ENCODE measurements around the gene BCL10. TPM values are rescaled to one million over a fixed set of nuclear protein-coding genes. Genes with fewer than 3 reads are reported as not detected.
"Not testable (repeated sequence)": the region's sequence is repeated elsewhere in the genome, so short reads cannot be mapped to it uniquely, and the experiment has no call there.

The BCL10 gene
- total and polyA plus RNA-seq, 8 donors, result 25.0 to 33.5 (median 30.8) TPM

DNA sequence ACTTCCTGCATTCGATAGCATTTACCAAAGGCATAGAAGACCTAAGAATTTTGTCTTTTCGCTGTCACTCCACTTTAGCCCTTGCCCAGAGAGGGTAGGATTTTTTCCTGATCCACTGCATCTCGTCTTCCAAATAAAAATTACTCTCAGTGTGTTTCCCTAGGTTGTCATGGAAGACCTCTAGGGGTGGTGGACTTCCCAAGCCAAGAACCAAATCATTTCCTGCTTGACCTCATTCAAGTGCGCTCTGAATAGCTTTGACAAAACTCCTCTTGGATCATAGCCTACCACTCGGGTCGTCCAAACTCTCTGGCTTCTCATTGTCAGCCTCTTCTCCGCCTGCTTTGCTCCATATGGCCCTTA lies 16.5 kb downstream of the BCL10 start:
- peak overlapping the region; percentile 83 to 86 for H3K27ac ChIP-seq
- peak overlapping the region; percentile 86 to 94 for H3K4me3 ChIP-seq
- intact Hi-C loops (cut with DNase I), result no loop called here
- DNase-seq, result peak in 2 of 4 donors; percentile 86 to 93
- ATAC-seq, result peak; percentile 57
- H3K9me3 ChIP-seq, result no peaks in the 10 kb centered on the region
- H3K4me1 ChIP-seq, result peaks cover 14 to 35% of the 10 kb centered on the region in 2 donors
- H3K27me3 ChIP-seq, result no peaks in the 10 kb centered on the region
- peaks cover 0 to 42% of the 10 kb centered on the region in 2 donors for H3K36me3 ChIP-seq
- TF ChIP-seq CTCF (IDR thresholded peaks at IDR 0.05), result no peak

DNA sequence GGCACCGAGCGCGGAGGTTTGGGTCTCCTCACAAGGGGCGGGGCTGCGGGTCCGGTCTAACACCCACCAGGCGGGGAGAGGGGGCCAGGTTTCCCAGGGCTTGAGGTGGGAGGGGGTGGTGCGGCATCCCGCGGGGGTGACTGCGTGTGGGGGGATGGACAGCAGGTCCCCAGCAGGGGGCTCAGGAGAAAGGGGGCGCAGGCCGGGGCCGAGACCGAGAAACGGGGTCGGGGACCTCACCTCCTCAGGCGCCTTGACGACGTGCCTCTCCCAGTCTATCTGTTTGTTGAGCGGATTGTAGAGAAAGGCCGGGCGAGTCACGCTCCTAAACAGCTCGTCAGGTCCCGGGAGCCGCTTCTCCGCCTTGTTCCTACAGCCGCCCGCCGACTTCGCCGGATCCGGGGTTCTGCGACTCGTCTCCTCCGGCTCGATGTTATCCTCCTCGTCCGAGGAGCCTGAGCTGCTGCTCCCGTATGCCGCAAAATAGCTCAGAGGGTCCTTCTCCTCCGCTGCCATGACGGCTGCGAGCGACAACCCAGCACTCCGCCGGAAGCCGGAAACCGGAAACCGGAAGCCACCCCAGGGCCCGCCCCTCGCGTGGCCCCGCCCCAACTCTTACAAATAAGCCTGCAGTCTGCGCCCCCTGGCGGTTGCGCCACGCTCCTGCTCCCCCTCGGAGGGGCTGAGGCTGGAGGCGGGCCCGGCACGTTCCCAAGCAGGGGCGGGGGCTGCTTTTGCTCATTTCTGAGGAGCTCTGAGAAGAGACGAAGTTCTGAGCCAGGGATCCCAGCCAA lies 17.1 kb downstream of the BCL10 start, which contains the start of gene C1orf52:
Gene C1orf52 (minus strand): TSS at position 545 of the 794 bp plus-strand sequence. CDS start 29 bp downstream, at position 516.
- H3K4me3 ChIP-seq, result peak within 1 kb of the TSS; percentile 86 to 94
- H3K36me3 ChIP-seq, result peaks cover 0 to 36% of the 10 kb centered on the region in 2 donors
- peak within 1 kb of the TSS; percentile 83 to 86 for H3K27ac ChIP-seq
- H3K27me3 ChIP-seq, result no peaks in the 10 kb centered on the region
- peak; percentile 95 to 99 (median 98) for DNase-seq
- peaks cover 16 to 41% of the 10 kb centered on the region in 2 donors for H3K4me1 ChIP-seq
- peak; percentile 99 for ATAC-seq
- intact Hi-C loops (cut with DNase I), result no loop called here
- H3K9me3 ChIP-seq, result no peaks in the 10 kb centered on the region
- TF ChIP-seq CTCF (IDR thresholded peaks at IDR 0.05), result peak; percentile 99

DNA sequence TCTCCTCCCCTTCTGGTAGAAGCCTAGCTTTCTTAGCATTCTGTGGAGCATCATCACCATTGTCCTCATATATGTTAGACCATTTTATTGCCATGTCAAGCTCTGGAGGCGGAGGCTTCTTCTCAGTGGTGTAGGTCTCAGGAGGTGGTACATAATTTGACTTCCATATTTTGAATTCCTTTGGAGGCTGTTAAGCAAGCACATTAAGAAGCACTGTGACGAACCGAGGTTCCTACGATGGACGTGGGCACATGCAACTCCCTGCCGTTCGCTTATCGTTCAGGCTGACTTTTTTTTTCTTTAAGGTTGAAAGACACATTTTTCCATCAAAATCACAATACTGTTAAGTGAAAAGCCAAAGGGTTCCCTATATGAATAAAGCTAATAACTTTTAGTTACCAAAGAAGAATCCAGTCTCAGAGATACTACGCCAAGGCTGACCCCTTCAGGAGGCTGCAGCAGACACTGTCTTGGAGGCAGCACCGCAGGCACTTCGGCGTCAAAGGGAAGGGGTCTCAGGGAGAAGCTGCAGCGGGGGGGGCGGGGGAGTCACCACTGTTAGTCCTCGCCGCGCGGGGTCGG lies 17.8 kb downstream of the BCL10 start:
- Histone ChIP-seq H3K27me3 (no peaks in the 10 kb centered on the region), H3K36me3 (peaks cover 0 to 29% of the 10 kb centered on the region in 2 donors), H3K9me3 (no peaks in the 10 kb centered on the region), H3K4me3 (peak overlapping the region; percentile 86 to 94), H3K27ac (peak overlapping the region in 1 of 2 donors; percentile 83), H3K4me1 (peaks cover 18 to 46% of the 10 kb centered on the region in 2 donors)
- ATAC-seq, result peak; percentile 16
- no peak for TF ChIP-seq CTCF (IDR thresholded peaks at IDR 0.05)
- DNase-seq, result no peak
- intact Hi-C loops (cut with DNase I), result no loop called here

DNA sequence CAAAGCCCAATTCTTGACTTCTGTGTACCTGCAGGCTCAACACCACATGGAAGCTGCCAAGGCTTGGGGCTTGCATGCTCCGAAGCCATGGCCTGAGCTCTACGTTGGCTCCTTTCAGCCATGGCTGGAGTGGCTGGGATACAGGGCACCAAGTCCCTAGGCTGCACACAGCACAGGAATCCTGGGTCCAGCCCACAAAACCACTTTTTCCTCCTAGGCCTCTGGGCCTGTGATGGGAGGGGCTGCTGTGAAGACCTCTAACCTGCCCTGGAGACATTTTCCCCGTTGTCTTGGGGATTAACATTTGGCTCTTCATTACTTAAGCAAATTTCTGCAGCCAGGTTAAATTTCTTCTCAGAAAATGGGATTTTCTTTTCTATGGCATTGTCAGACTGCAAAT lies 27.4 kb downstream of the BCL10 start:
- H3K27ac ChIP-seq; intact Hi-C loops (cut with DNase I): not testable (repeated sequence)
- H3K36me3 ChIP-seq, result peaks cover 0 to 21% of the 10 kb centered on the region in 2 donors

GRCh38 chr1:85245891-85246290 lies 30.5 kb downstream of the BCL10 start:
- DNase-seq, result no peak

More for the DNA sequence above, 27.4 kb downstream of the BCL10 start:
- ATAC-seq, H3K4me3 ChIP-seq, DNase-seq, H3K4me1 ChIP-seq, H3K9me3 ChIP-seq, H3K27me3 ChIP-seq: not testable (repeated sequence)

More at GRCh38 chr1:85245891-85246290, 30.5 kb downstream of the BCL10 start:
- no peak for TF ChIP-seq CTCF (IDR thresholded peaks at IDR 0.05)
- no peaks in the 10 kb centered on the region for H3K27me3 ChIP-seq
- H3K9me3 ChIP-seq, result no peaks in the 10 kb centered on the region
- H3K36me3 ChIP-seq, result peaks cover 0 to 6% of the 10 kb centered on the region in 2 donors
- ATAC-seq, result no peak
- intact Hi-C loops (cut with DNase I), result no loop called here
- H3K4me3 ChIP-seq, result no peak overlapping the region
- peaks cover 2 to 8% of the 10 kb centered on the region in 2 donors for H3K4me1 ChIP-seq
- no peak overlapping the region for H3K27ac ChIP-seq

All from left lung (tissue), 10 donors.